SU-DHL-6 (cell line): Measurements from ENCODE around the gene DHDDS.

ENCODE experiments used
- CTCF ChIP-seq: fragments of 200-600 bp; sonication (generic); IDR thresholded peaks from one replicate; pipeline ENCODE4 v1.5.1; 2017; ENCODE audit warnings: antibody characterized with exemption, mild to moderate bottlenecking, low read length, moderate library complexity; ENCODE audit not compliant: insufficient read depth, poor library complexity, severe bottlenecking
- EZH2phosphoT487 ChIP-seq: fragments of 200-600 bp; sonication (generic), shearing (Covaris generic); conservative IDR thresholded peaks from 2 replicates; pipeline ENCODE4 v1.6.1; 2018; ENCODE audit warnings: mild to moderate bottlenecking, antibody characterized with exemption, low read length, moderate library complexity, mixed read lengths

- no peak for TF ChIP-seq CTCF
- no peak for TF ChIP-seq EZH2phosphoT487
These were observed 38.9 kb downstream of the DHDDS start for GRCh38 chr1:26470878-26471497.
